GM18502 (cell line): Measurements from ENCODE around the gene PARP8.
"Not testable (repeated sequence)": the region's sequence is repeated elsewhere in the genome, so short reads cannot be mapped to it uniquely, and the experiment has no call there.

ENCODE experiments used
- ATAC-seq: cut with Tn5 transposase; IDR thresholded peaks from one replicate; pipeline ENCODE4 v1.9.1; 2021; ENCODE audit warnings: mild to moderate bottlenecking; ENCODE audit not compliant: unreplicated experiment, poor library complexity

The PARP8 gene

GRCh38 chr5:50666261-50667022 is at the start of gene PARP8:
PARP8 (plus strand) TSS chr5:50666637; CDS start chr5:50667096, 459 bp downstream.
- peak; percentile 45 for ATAC-seq

GRCh38 chr5:50623666-50624065 is 42.8 kb upstream of the PARP8 start:
- ATAC-seq = no peak

GRCh38 chr5:50634866-50635265 is 31.6 kb upstream of the PARP8 start:
- ATAC-seq = not testable (repeated sequence)

GRCh38 chr5:50637576-50637975 is 28.9 kb upstream of the PARP8 start:
- ATAC-seq = not testable (repeated sequence)

- ATAC-seq = no peak
Observed at GRCh38 chr5:50646591-50646990, 19.8 kb upstream of the PARP8 start.

- no peak for ATAC-seq
Observed at GRCh38 chr5:50647726-50648125, 18.7 kb upstream of the PARP8 start.

- peak; percentile 97 for ATAC-seq
Observed at GRCh38 chr5:50653946-50654345, 12.5 kb upstream of the PARP8 start.

GRCh38 chr5:50655067-50655809 is 11.2 kb upstream of the PARP8 start:
- no peak for ATAC-seq

- ATAC-seq = no peak
Observed at GRCh38 chr5:50655810-50656205, 10.6 kb upstream of the PARP8 start.

- ATAC-seq = no peak
Observed at GRCh38 chr5:50657044-50657443, 9.4 kb upstream of the PARP8 start.

GRCh38 chr5:50658246-50658645 is 8.2 kb upstream of the PARP8 start:
- no peak for ATAC-seq

- ATAC-seq = no peak
Observed at GRCh38 chr5:50663636-50664035, 2.8 kb upstream of the PARP8 start.

- ATAC-seq = no peak
Observed at GRCh38 chr5:50665091-50665490, 1.3 kb upstream of the PARP8 start.

GRCh38 chr5:50665761-50666202 is 655 bp upstream of the PARP8 start:
- not testable (repeated sequence) for ATAC-seq

GRCh38 chr5:50667023-50667652 is 701 bp downstream of the PARP8 start:
- ATAC-seq = peak; percentile 59

- ATAC-seq = peak; percentile 92
Observed at GRCh38 chr5:50667653-50668595, 1.5 kb downstream of the PARP8 start.

- not testable (repeated sequence) for ATAC-seq
Observed at GRCh38 chr5:50668636-50669035, 2.2 kb downstream of the PARP8 start.

- ATAC-seq = no peak
Observed at GRCh38 chr5:50672663-50673062, 6.2 kb downstream of the PARP8 start.

- not testable (repeated sequence) for ATAC-seq
Observed at GRCh38 chr5:50673444-50673843, 7.0 kb downstream of the PARP8 start.

GRCh38 chr5:50675385-50675784 is 8.9 kb downstream of the PARP8 start:
- ATAC-seq = no peak
